Stimulated activated CD8-positive, alpha-beta memory T cell treated with anti-CD3 and anti-CD28 coated beads, Interleukin-12 subunit alpha, Interleukin-12 subunit beta, amount 100 ng/mL, for 4 hours (primary cell): ENCODE measurements around the gene SPAM1.
"Not testable (repeated sequence)": the region's sequence is repeated elsewhere in the genome, so short reads cannot be mapped to it uniquely, and the experiment has no call there.

Experiments used
- DNase-seq: peaks from one replicate; pipeline ENCODE4 v3.0.0-alpha.2; 2020; ENCODE audit warnings: low read depth

SPAM1 gene, protein sequence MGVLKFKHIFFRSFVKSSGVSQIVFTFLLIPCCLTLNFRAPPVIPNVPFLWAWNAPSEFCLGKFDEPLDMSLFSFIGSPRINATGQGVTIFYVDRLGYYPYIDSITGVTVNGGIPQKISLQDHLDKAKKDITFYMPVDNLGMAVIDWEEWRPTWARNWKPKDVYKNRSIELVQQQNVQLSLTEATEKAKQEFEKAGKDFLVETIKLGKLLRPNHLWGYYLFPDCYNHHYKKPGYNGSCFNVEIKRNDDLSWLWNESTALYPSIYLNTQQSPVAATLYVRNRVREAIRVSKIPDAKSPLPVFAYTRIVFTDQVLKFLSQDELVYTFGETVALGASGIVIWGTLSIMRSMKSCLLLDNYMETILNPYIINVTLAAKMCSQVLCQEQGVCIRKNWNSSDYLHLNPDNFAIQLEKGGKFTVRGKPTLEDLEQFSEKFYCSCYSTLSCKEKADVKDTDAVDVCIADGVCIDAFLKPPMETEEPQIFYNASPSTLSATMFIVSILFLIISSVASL

DNA sequence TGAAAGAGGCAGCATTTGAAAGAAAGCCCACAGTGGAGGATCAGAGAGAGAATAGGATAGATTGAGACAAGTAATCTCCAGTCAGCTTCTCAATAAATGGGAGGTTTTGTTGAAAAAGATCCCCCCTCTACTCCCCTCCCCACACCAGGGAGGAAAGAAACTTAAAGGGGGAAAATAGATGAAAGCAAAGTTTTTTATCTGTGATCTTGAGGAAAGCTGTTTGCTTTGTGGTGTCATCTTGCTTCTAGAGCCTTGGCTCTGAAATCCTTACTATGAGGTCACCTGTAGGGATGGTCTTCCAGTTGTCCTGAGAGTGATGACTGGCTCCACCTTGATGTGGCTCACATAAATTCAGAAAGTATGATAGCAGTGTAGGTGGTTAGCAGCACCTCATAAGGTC is at the start of gene SPAM1:
TSS of gene SPAM1 (plus strand) at position 301 of the 400 bp plus-strand sequence. CDS start 28,330 bp downstream, outside the sequence.
- no peak for DNase-seq

DNA sequence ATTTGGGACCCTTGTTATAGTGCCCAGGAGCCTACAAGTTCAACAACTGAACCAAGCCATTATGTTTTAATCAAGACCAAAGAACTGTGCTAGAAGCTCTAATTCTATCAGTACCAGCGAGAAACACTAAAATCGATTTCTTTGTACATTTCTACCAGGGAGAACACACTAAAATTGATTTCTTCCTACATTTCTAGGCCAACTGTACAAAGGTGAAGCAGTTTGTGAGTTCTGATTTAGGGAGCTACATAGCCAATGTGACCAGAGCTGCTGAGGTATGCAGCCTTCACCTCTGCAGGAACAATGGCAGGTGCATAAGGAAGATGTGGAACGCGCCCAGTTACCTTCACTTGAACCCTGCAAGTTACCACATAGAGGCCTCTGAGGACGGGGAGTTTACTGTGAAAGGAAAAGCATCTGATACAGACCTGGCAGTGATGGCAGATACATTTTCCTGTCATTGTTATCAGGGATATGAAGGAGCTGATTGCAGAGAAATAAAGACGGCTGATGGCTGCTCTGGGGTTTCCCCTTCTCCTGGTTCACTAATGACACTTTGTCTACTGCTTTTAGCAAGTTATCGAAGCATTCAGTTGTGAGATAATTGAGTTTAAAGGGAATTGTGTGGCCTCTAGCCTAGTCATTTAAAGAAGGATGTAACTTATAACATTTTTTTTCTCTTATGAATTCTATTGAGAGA is 48.3 kb upstream of the SPAM1 start:
- DNase-seq = no peak

DNA sequence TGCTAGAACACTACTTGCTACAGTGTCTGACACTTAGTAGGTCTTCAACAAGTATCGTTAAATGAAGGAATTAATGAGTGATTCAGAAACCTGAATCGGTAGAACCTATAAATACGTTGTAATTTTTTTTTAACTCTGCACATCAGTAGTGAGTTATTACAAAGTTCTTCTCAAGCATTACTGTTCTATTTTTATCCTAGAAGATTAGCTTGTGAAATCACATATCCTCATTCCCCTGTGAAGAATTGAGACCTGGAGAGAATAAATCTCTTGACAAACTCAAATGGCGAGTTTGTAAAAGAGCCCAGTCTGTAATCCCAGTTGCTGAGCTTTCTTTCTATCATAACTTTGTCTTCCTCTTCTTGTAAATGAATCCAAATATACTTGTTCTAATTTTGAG is 45.4 kb upstream of the SPAM1 start:
- DNase-seq = no peak

DNA sequence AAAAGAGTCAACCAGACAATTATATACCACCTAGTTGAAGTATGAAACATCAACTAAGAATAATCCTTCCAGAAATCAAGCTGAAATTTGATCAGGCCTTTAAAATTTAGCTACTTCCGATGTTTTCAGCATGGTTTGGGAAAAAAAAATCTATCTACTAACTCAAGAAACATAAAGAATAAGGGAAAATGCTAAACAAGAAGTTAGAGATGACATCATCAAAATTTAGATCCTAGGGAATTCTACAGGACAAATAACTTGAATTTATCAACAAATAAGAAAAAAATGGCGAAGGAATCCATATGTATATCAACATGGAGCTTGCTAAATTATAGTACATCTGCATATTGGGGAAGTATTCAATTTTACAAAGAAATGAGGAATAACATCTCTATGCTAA is 43.7 kb upstream of the SPAM1 start:
- DNase-seq = no peak

DNA sequence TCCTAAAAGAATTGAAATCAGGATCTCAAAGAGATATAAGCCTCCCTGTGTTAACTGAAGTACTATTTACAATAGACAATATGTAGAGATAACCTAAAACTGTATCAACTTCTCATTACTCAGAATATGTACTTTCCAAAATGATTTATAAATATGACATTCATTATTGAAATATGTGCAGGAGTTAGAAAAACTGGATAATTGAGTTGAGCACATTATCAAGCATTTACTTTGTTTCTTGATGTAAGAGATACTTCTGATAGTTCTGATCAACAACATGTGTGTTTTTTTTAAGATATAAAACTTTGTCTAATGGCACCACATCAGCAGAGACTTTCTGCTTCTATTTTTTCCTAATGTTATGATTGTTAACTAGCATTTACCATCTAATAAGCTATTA is 41.9 kb upstream of the SPAM1 start:
- no peak for DNase-seq

DNA sequence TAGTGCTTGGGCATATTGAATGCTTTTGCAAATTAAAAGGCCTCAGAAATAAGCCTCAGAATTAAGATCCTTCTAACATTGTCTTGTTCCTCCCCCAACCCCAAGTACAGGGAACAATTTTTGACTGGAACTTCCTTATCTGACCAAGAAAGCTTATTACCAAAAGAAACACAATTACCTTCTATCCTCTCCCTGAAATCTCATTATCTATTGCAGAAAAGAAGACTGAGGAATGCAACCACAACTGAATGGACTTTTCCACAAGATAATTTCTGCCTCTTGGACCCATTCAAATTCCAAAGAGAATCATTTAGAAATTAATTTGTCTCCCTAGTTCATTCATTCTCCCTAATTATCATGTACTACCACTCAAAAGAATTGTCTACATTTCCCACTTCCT is 36.8 kb upstream of the SPAM1 start:
- DNase-seq = no peak

GRCh38 chr7:123894753-123895152 is 30.3 kb upstream of the SPAM1 start:
- not testable (repeated sequence) for DNase-seq

DNA sequence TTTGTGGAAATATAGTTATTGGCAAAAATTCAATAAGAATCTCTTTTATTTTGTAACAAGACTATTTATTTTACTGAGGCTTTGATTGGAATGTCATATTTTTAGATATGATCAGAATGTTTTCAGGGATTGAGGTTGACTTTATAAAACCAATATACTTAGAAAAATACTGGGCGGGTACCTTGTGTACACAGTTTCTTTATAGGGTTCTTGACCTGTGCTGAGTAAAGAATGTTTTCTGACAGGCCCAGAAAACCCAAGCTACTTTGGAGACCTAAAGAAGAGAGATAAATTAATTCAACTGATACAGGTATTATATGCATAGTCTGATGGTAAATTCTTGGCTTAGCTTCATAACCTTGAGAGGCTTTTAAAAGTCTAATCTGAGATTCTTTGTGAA is 23.9 kb upstream of the SPAM1 start:
- DNase-seq = no peak

DNA sequence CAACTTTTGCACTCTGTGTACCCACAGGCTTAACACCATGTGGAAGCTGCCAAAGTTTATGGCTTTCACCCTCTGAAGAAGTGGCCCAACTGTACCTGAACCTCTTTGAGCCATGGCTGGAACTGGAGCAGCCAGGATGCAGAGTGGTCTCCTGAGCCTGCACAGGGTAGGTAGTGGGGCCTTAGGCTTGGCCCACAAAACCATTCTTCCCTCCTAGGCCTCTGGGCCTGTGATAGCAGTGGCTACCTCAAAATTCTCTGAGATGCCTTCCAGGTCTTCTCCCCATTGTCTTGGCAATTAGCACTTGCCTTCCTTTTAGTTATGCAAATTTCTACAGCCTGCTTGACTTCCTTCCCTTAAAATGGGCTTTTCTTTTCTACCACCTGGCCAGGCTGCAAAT is 19.3 kb upstream of the SPAM1 start:
- DNase-seq = no peak

DNA sequence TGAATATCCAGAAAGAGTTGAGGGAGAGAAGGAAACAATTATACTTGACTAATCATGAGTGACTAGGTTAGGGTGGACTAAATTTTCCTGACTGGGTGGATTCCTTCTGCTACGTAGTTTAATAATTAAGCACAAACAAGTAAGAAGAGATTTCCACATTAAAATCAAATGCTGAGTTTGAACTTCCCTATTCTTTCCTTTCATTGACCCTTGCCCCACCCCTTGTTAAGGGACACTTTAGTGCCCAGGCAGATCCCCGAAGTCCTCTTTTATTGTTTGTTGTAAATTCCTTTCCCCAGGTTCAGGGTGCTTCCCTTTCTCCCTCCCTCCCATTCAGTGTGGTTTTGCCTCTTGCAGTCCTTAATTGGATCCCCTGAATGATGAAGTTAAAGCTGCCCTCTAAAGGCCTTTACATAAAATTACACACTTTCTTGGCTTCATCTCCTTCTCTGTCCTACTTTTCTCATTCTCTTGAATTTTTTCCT is 8.8 kb upstream of the SPAM1 start:
- DNase-seq = no peak

DNA sequence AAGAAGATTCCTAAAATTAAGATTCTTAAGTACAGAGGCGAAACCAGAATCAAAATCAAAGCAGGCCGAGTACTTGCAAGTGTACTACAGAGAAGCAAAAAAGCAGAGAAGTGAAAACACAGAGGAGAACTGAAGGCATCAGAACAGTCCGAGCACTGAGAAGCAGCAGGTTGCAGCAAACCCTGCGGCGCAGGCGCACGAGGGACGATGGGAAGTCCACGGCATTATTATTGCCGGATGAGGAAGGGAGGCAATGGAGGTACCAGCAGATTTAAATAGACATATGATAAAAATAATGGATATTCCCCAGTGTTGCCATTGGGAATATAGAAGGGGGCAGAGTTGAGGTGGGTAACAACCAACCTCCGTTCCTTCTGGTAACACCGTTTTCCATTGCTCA is 7.2 kb upstream of the SPAM1 start:
- no peak for DNase-seq

DNA sequence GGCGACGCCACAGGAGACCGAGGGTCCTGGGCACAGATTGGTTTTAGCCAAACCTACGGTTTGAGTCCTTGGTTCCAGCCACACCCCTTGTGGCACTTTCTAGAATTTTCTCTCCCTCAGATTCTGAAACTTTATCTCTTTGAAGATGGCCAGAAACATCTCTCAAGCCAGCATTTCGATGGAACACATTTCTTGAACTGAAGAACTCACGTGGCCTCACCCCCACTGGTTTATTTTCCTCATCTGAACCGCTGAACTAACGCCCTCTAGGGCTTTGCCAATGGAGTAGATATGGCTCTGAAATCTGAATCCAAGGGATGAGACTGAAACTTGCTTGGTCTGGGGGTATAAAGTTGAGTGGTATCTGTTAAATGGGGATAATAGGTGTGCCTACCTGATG is 6.7 kb upstream of the SPAM1 start:
- no peak for DNase-seq

GRCh38 chr7:123923599-123923998 is 1.4 kb upstream of the SPAM1 start:
- no peak for DNase-seq

- DNase-seq = no peak
These were observed 4.1 kb downstream of the SPAM1 start for GRCh38 chr7:123929107-123929506.

GRCh38 chr7:123929655-123930054 is 4.6 kb downstream of the SPAM1 start:
- no peak for DNase-seq

- DNase-seq = no peak
These were observed 10.7 kb downstream of the SPAM1 start for GRCh38 chr7:123935436-123936381.

- no peak for DNase-seq
These were observed 11.3 kb downstream of the SPAM1 start for GRCh38 chr7:123936388-123936787.

DNA sequence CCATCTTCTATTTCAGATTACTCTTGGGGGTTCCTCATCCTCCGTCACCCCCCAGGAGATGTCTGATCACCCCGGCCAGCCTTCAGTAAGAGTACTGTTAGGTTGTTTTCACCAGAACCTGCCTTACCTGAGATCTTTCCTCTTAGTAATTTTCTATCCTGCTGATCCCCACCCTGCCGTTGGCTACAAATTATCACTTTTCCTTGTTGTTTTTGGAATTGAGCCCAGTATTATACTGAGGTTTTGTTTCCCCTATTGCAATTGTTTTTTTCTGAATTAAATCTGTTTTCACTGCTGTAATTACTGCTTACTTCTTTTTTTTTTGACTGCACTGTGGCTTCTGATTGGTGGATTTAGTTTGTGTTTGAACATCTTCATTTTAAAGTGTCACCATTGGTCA is 14.7 kb downstream of the SPAM1 start:
- DNase-seq = no peak

DNA sequence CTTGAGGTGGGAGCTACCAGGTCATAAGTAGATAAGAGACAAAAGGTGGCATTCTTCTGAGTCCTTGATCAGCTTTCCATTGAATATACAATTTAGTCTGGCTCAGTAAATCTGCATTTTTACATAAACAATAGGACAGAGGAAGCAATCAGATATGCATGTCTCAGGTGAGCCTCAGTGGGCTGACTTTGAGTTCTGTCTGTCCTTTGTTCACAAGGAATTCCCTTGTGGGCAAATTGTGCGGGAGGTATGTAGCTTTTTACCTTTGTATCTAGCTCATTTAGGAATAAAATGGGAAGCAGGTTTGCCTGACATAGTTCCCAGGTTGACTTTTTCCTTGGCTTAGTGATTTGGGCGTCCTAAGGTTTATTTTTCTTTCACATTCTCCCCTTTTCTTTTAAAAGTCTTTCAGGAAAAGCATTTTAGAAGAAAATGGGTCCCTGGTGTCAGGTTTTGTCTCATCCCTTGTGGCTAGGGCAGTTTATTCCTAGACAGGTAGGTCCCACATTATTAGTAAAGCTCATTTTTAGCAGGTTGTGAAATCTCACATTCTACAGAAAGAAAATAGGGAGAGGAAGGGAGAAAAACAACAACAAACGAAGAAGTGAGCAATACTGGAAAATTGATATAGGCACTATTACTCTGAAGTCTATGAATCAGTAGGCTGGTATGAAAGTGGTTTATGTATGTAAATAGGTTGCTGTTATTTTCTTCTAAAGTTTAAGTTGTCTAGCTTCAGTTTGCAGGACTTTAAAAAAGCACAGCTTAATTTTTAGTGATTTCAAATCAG is 16.5 kb downstream of the SPAM1 start:
- no peak for DNase-seq

DNA sequence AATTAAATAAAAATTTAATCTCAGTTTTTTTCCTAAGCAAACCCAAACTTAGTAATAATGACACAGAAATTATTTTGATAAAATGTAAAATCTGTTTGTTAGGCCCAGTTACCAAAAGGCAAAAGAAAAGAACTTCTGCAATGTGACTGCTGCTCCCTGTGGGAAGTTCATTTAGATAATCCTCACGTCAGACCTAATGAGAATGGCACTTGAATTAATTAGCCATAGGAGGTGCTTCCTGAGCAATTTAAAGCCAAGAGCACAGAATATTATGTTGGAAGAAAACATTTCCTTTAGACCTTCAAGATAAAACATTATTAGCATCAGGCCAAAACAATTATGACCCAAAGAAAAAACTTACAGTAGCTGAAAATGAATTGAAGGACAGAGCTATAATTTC is 19.4 kb downstream of the SPAM1 start:
- no peak for DNase-seq

- DNase-seq = no peak
These were observed 20.9 kb downstream of the SPAM1 start for GRCh38 chr7:123945938-123946337.
